GM19372 (cell line): ENCODE data around the gene ROPN1B.
"Not testable (repeated sequence)": the region's sequence is repeated elsewhere in the genome, so short reads cannot be mapped to it uniquely, and the experiment has no call there.

Experiments
- ATAC-seq: cut with Tn5 transposase; IDR thresholded peaks from one replicate; pipeline ENCODE4 v1.9.1; 2021; ENCODE audit warnings: mild to moderate bottlenecking, low read depth, moderate library complexity; ENCODE audit not compliant: unreplicated experiment

ROPN1B gene

DNA sequence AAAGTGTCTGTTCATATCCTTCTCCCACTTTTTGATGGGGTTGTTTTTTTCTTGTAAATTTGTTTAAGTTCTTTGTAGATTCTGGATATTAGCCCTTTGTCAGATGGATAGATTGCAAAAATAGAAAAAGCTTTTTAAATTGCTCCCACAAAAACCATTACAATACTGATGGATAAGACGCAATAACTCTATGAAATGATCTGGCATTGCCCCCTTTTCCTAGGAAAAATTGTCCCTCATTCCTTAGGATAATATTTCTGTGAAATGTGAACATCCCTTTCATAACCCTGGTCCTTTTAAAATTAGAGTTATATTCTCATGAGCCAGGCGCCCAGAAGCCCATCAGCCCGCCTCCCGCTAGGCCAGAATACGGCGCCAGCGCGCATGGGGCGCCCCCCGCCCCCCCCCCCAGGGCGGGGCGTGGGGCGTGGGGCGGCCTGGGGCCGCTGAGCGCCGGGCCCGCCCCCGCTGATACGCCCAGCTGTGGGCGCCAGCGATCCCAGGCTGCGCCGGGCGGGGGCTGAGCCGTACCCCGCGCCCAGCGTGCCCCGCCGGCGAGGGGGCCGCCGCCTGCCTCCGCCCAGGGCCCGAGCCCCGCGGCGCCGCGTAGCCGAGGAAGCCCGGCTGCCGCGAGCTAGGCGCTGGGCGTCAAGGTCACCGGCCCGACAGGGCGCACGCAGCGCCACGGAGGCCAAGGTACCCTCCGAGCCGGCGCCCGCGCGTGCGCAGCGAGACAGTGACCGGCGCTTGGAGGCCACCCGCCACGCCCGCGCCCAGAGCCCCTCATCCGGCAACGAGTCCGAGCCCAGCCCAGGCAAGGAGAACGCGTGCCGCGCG lies 11.1 kb upstream of the ROPN1B start:
- ATAC-seq, result no peak

DNA sequence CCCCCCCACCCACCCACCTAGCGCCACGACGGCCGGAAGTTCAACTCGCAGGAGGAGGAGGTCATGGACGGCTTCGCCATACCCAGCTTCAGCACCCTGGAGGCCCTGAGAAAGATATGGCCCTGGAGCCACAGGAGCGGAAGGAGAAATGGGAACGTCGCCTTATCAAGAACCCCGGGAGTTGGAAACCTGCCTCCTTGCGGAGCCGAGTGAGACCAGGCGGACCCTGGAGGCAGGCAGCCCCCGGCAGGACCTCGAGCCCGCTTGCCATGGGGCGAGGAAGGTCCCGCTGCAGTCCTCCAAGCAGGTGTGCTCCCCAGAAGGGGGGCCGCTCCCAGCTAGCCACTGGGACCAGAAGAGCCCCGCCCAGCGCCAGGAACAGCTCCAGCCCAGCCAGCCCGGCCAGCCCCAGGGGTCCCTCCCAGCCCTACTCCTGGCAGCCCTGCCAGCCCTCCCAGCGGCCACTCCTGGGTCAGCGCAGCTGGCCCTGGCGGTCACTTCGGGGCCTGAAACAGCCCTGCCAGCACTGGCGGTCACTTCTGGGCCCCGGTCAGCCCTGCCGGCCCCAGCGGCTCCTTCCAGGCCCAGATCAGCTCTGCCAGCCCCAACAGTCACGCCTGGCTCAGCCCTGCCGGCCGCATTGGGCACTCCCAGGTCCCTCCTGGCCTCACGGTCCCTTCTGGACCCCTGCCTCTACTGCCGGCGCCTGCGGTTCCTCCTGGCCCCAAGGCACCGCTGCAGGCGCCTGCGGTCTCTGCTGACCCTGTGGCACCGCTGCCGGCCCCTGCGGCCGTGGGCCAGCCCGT lies 10.3 kb upstream of the ROPN1B start:
- no peak for ATAC-seq

GRCh38 chr3:125959317-125960065 lies 9.5 kb upstream of the ROPN1B start:
- no peak for ATAC-seq

- ATAC-seq, result no peak
Observed at GRCh38 chr3:125960066-125960424, 8.9 kb upstream of the ROPN1B start.

DNA sequence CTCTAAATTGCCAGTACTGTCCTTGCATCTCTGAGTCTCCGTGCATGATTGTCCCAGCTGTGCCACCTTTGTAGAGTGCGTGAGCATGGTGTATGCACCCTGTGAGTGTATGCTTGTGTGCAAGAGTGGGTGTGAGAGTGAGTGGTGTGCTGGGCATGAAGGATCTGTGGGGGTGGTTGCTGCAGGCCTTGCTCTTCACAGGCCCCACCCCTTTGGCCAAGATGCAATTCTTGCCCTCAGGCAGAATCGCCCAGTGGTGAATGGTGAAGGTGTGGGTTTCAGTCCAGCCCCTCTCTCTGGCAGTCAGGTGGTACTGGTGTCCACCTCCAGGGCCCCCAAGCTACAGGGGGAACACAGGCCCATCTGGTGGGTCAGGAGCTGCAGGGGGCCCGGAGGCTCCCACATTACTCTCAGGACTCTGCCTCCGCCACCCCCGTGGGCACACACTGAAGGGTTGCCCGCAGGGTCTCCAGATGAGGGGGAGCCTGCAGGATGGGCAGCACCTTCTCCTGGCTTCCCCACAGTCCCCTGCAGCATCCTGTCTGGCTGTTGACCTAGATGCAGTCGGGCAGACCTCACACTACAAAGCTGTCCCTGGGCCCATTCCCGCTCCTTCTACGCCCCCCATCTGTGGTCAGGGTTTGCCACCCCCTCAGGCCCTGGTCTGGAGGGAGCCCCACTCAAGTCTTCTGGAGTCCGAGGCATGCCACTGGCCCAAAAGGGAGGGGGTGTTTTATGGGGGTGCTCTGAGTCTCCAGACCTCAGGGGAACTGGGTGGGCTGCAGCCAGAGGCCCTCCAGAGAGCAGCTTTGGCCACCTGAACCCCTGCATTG lies 8.3 kb upstream of the ROPN1B start:
- no peak for ATAC-seq

DNA sequence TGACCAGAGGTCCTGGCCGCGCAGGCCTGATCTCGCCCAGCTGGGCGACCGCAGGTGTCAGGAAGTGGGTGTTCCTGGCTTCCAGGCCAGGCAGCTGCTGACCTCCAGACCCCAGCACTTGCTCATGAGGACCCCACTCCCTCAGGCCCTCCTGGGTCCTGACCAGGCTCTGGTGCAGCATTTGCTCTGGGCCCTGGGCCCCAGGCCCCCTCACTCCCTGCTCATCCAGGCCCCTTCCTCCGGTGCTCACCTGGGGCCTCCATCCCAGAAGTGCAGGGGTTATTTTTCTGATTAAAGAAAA lies 7.7 kb upstream of the ROPN1B start:
- no peak for ATAC-seq

GRCh38 chr3:125963834-125964233 lies 5.1 kb upstream of the ROPN1B start:
- ATAC-seq, result not testable (repeated sequence)

GRCh38 chr3:125965505-125965904 lies 3.5 kb upstream of the ROPN1B start:
- ATAC-seq, result no peak

DNA sequence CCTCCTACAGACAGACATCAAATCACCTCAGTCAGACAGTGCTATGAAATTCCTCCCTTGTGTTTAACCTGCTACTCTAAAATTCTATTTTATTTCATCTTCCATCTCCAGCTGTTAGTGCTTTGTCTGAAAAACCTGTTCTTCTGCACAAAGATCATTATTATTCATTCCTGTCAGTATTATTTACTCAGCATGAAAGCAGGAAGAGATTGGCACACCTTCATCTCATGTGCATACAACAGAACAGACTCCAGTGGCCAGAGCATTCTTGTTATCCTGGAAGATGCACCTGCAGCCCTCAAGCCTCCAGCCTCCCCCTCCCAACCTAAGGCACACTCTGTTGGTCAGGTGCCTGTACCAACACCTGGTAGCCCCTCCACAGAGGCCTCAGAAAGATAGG lies 1.8 kb upstream of the ROPN1B start:
- ATAC-seq, result no peak

- ATAC-seq, result not testable (repeated sequence)
Observed at GRCh38 chr3:125968121-125968520, 857 bp upstream of the ROPN1B start.

GRCh38 chr3:125971997-125972944 lies 3.3 kb downstream of the ROPN1B start:
- ATAC-seq, result peak; percentile 59

- not testable (repeated sequence) for ATAC-seq
Observed at GRCh38 chr3:125975245-125976002, 6.4 kb downstream of the ROPN1B start.

DNA sequence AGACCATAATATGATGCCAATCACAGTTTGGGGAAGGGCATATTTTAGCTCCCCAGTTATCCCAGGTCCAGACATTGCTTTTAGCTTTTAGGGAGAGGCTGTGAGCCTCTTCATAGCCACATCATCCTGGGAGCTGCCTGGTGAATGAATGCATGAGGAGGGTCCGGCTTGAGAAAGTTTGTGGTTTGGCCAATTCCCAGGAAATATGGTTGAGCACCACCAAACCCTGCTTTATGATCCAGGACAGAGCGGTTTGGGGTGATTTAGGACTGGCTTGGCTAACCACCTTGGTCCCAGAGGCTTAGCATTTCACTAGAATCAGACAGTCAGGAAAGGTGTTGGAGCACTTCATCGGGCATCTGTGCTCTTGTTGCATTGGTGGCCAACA lies 7.0 kb downstream of the ROPN1B start:
- not testable (repeated sequence) for ATAC-seq

GRCh38 chr3:125977104-125977503 lies 8.1 kb downstream of the ROPN1B start:
- ATAC-seq, result not testable (repeated sequence)

DNA sequence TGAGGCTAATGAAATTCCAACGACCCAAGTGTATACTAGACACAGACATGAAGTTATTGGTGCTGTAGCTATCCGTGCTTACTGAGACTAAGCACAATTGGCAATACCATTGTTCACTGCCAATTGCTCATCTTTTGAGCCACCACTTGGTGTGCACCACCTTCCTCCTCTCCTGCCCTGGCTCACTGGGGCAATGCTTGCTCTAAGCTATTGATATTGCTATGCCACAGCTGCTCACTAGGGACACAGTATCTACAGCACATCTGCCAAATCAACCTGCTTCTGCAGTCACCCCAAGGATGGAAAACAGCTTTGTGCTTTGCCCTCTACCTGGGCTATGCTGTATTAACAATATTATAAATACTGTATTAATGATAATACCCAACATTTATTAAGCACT lies 16.0 kb downstream of the ROPN1B start:
- not testable (repeated sequence) for ATAC-seq

GRCh38 chr3:125990253-125990970 lies 21.4 kb downstream of the ROPN1B start:
- peak; percentile 83 for ATAC-seq

GRCh38 chr3:125996751-125997150 lies 27.8 kb downstream of the ROPN1B start:
- not testable (repeated sequence) for ATAC-seq

DNA sequence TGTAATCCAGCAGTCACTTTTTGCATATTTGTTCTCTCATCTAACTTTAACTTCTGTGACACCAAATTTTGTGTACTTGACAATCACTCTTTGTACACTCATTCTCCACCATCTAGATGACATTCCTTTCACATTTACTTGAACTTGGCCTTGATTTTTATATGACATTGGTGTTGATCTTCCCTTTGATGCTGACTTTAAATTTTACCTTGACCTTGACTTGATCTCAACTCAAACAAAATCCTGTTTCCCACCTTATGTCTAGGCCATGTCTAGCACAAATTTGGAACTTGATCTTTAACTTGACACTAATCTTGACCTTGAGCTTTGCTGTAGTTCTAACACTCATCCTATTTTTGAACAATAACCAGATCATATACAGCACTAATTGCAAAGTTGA lies 33.2 kb downstream of the ROPN1B start:
- no peak for ATAC-seq
